ENCODE measurements around the gene ITGA3. TPM values are rescaled to one million over a fixed set of nuclear protein-coding genes. Genes with fewer than 3 reads are reported as not detected.

ITGA3 gene
- total RNA-seq, 1 donor from 2014 or later, result 13.2 TPM

DNA sequence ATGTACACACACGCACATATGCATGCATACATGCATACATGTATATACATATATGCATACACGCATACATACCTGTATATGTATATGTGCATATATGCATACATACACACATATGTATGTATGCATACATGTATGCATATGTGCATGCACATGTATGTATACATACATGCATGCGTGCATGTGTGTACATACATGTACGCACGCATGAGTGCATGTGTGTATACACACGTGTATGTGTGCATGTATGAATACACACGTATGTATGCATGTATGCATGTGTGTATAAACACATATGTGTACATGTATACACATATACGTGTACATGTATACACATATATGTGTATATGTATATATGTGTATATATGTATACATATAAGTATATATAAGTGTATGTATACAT, 32.4 kb upstream of the ITGA3 start:
- no peak overlapping the region for H3K27ac Mint-ChIP-seq (ENCODE audit: unreplicated experiment)
- TF ChIP-seq, protein P1, sequence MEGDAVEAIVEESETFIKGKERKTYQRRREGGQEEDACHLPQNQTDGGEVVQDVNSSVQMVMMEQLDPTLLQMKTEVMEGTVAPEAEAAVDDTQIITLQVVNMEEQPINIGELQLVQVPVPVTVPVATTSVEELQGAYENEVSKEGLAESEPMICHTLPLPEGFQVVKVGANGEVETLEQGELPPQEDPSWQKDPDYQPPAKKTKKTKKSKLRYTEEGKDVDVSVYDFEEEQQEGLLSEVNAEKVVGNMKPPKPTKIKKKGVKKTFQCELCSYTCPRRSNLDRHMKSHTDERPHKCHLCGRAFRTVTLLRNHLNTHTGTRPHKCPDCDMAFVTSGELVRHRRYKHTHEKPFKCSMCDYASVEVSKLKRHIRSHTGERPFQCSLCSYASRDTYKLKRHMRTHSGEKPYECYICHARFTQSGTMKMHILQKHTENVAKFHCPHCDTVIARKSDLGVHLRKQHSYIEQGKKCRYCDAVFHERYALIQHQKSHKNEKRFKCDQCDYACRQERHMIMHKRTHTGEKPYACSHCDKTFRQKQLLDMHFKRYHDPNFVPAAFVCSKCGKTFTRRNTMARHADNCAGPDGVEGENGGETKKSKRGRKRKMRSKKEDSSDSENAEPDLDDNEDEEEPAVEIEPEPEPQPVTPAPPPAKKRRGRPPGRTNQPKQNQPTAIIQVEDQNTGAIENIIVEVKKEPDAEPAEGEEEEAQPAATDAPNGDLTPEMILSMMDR (IDR thresholded peaks at IDR 0.05; ENCODE audit: partially characterized antibody, unreplicated experiment), result no peak
- DNase-seq, result no peak

DNA sequence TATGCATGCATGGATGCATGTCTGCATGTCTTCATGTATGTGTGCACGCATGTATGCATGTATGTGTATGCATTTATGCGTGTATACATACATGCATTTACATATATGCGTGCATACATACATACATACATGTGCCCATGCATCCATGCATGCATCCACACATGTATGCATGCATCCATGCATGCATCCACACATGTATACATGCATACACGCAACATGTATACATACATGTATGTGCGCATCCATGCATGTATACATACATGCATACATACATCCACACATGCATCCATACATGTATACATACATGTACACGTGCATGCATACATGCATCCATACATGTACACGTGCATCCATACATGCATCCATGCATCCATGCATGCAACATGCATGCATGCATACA, 31.1 kb upstream of the ITGA3 start:
- H3K36me3 Mint-ChIP-seq (ENCODE audit: unreplicated experiment), result no peaks in the 10 kb centered on the region
- TF ChIP-seq, protein P1 (IDR thresholded peaks at IDR 0.05; ENCODE audit: partially characterized antibody, unreplicated experiment), result no peak
- no peak overlapping the region for H3K27ac Mint-ChIP-seq (ENCODE audit: unreplicated experiment)
- peaks cover 2% of the 10 kb centered on the region for H3K4me1 Mint-ChIP-seq (ENCODE audit: low read depth, unreplicated experiment)
- H3K9me3 Mint-ChIP-seq (ENCODE audit: unreplicated experiment), result no peaks in the 10 kb centered on the region
- H3K27me3 Mint-ChIP-seq (ENCODE audit: unreplicated experiment), result peaks cover 14% of the 10 kb centered on the region
- H3K4me3 Mint-ChIP-seq (ENCODE audit: unreplicated experiment), result no peak overlapping the region
- DNase-seq, result no peak

More for the DNA sequence above, 32.4 kb upstream of the ITGA3 start:
- H3K27me3 Mint-ChIP-seq (ENCODE audit: unreplicated experiment), result peaks cover 14% of the 10 kb centered on the region
- H3K4me1 Mint-ChIP-seq (ENCODE audit: low read depth, unreplicated experiment), result peaks cover 2% of the 10 kb centered on the region
- H3K4me3 Mint-ChIP-seq (ENCODE audit: unreplicated experiment), result no peak overlapping the region
- no peaks in the 10 kb centered on the region for H3K36me3 Mint-ChIP-seq (ENCODE audit: unreplicated experiment)
- no peaks in the 10 kb centered on the region for H3K9me3 Mint-ChIP-seq (ENCODE audit: unreplicated experiment)

DNA sequence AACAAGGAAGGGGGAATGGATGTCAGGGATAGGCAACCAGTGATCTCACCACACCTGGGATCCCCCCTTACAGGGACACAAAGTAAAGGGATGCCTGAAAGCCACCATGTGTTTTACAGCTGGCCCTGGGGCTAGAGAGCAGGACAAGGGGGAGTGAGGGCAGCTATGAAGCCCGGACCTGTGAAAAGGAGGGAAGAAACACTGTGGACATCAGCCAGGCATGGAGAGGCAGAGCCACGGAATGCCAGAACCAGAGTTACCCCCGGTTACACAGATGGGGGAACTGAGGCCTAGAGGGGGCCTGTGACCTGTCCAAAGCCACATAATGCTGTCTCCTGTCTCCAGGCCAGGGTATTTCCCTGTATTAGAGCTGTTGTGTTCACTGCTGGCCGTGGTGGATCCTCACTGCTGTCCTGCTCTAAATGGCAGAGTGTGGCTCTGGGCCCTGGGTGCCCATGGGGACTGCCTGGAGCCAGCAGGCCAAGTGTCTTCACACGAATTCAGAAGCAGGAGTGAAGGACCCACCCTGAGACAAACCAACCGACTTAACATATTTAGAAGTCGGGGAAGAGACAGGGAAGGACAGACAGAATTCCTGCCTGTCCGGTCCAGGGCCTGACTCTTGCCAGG, 29.7 kb upstream of the ITGA3 start:
- Mint-ChIP-seq H3K36me3 (ENCODE audit: unreplicated experiment) (no peaks in the 10 kb centered on the region), H3K4me3 (ENCODE audit: unreplicated experiment) (no peak overlapping the region)

DNA sequence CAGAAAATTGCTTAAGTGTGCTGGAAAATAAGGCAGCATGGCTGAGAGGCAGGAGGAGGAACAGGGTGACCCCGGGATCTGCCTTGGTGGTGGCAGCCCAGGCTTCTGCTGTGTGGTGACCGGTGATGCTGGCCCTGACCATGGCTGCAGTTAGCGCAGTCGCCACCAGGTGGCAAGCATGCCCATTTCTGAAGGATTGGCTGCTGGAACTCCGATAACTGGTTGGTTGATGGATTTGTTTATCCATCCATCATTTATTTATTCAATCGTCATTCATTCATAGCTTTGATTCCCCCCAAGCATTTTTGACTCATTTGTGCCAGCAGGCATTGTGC, 29.1 kb upstream of the ITGA3 start:
- H3K27me3 Mint-ChIP-seq (ENCODE audit: unreplicated experiment), result peaks cover 12% of the 10 kb centered on the region
- peak; percentile 95 for DNase-seq
- no peaks in the 10 kb centered on the region for H3K9me3 Mint-ChIP-seq (ENCODE audit: unreplicated experiment)
- peaks cover 2% of the 10 kb centered on the region for H3K4me1 Mint-ChIP-seq (ENCODE audit: low read depth, unreplicated experiment)
- no peaks in the 10 kb centered on the region for H3K36me3 Mint-ChIP-seq (ENCODE audit: unreplicated experiment)
- no peak overlapping the region for H3K4me3 Mint-ChIP-seq (ENCODE audit: unreplicated experiment)
- no peak overlapping the region for H3K27ac Mint-ChIP-seq (ENCODE audit: unreplicated experiment)
- TF ChIP-seq, protein P1 (IDR thresholded peaks at IDR 0.05; ENCODE audit: partially characterized antibody, unreplicated experiment), result peak; percentile 95

More for the DNA sequence above, 29.7 kb upstream of the ITGA3 start:
- Mint-ChIP-seq H3K4me1 (ENCODE audit: low read depth, unreplicated experiment) (peaks cover 2% of the 10 kb centered on the region), H3K27me3 (ENCODE audit: unreplicated experiment) (peaks cover 14% of the 10 kb centered on the region), H3K27ac (ENCODE audit: unreplicated experiment) (no peak overlapping the region), H3K9me3 (ENCODE audit: unreplicated experiment) (no peaks in the 10 kb centered on the region)
- TF ChIP-seq, protein P1 (IDR thresholded peaks at IDR 0.05; ENCODE audit: partially characterized antibody, unreplicated experiment), result no peak
- DNase-seq, result no peak

GRCh38 chr17:50027172-50027880, 28.6 kb upstream of the ITGA3 start:
- Mint-ChIP-seq H3K36me3 (ENCODE audit: unreplicated experiment) (no peaks in the 10 kb centered on the region), H3K4me1 (ENCODE audit: low read depth, unreplicated experiment) (peaks cover 2% of the 10 kb centered on the region), H3K27ac (ENCODE audit: unreplicated experiment) (no peak overlapping the region), H3K9me3 (ENCODE audit: unreplicated experiment) (no peaks in the 10 kb centered on the region), H3K27me3 (ENCODE audit: unreplicated experiment) (peaks cover 7% of the 10 kb centered on the region), H3K4me3 (ENCODE audit: unreplicated experiment) (no peak overlapping the region)
- DNase-seq, result no peak
- TF ChIP-seq, protein P1 (IDR thresholded peaks at IDR 0.05; ENCODE audit: partially characterized antibody, unreplicated experiment), result peak; percentile 58
